ENCODE measurements around the gene CDK12.

DNA sequence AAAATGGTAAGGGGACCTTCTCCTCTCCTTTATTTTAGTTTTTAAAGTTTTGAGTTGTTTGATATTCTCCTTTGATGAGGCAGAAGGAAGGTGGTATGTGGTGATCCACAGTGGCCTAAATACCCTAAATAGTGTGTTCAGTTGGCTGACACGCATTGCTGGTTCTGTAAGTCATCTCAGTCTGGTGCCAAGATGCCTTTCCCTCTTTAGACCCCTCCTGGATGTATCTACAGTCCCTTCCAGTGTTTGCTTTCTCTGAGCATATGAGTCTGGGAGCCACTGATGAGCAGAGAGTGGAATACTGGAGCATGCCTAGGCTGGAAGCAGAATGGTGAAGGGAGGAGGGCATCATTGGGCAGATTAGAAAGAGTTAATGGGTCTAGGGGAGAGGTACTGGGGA is 81.9 kb downstream of the CDK12 start:
- TF ChIP-seq, protein P1, sequence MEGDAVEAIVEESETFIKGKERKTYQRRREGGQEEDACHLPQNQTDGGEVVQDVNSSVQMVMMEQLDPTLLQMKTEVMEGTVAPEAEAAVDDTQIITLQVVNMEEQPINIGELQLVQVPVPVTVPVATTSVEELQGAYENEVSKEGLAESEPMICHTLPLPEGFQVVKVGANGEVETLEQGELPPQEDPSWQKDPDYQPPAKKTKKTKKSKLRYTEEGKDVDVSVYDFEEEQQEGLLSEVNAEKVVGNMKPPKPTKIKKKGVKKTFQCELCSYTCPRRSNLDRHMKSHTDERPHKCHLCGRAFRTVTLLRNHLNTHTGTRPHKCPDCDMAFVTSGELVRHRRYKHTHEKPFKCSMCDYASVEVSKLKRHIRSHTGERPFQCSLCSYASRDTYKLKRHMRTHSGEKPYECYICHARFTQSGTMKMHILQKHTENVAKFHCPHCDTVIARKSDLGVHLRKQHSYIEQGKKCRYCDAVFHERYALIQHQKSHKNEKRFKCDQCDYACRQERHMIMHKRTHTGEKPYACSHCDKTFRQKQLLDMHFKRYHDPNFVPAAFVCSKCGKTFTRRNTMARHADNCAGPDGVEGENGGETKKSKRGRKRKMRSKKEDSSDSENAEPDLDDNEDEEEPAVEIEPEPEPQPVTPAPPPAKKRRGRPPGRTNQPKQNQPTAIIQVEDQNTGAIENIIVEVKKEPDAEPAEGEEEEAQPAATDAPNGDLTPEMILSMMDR (conservative IDR thresholded peaks at IDR 0.05; ENCODE audit: low read depth, low read length): no peak
- no peak for TF ChIP-seq EZH2phosphoT487 (IDR thresholded peaks at IDR 0.05; ENCODE audit: borderline replicate concordance, low read length)

All from PC-3 (cell line).